Measurements from ENCODE around the gene CANT1. TPM values are rescaled to one million over a fixed set of nuclear protein-coding genes. Genes with fewer than 3 reads are reported as not detected.

The CANT1 gene
- total and polyA plus RNA-seq, 2 of the 13 experiments (the other 11 are each of a cell fraction or from before 2014, with no cell fraction given) = 34.1 to 42.1 TPM

DNA sequence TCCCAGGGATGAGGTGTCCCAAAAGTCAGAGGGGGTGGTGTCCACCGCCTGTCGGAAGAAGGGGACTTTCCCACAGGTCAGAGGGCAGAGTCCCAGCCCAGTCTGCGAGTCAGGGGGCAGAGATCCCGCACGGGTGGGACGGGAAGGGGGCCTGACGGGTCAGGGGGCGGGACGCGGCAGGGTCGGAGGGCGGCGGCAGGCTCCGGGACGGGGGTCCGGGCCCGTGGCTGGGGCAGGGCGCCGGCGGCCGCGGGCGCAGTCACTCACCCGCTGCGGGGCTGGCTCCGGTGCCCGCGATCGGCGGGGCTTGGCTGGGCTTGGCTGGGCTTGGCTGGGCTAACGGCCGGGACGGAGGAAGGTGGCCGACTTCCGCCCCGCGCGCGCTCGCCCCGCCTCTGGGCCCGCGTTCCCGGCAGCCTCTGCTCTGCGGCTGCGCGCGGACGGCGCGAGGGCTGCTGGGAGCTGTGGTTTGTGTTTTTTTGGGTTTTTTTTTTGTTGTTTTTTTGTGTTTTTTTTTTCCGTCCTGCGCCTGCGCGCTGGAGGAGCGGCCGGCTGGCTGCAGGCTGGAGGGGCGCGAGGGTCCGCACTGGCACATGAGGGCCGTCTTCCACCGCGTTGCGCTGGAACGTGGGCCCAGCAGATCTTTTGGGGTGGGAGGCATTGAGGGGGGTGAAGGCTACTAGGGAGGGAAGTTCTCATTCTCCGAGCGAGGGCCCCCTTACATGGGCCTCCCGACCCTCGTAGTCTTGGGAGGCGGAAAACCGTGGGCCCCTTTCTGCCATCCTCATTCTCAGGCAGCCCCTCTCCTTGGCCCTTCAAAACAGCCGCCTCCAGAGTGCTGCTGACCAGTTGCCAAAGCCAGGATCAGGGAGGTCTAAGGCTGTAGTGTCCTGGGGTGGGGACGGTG is at the start of gene CANT1 (continued):
- TF ChIP-seq, protein P1, sequence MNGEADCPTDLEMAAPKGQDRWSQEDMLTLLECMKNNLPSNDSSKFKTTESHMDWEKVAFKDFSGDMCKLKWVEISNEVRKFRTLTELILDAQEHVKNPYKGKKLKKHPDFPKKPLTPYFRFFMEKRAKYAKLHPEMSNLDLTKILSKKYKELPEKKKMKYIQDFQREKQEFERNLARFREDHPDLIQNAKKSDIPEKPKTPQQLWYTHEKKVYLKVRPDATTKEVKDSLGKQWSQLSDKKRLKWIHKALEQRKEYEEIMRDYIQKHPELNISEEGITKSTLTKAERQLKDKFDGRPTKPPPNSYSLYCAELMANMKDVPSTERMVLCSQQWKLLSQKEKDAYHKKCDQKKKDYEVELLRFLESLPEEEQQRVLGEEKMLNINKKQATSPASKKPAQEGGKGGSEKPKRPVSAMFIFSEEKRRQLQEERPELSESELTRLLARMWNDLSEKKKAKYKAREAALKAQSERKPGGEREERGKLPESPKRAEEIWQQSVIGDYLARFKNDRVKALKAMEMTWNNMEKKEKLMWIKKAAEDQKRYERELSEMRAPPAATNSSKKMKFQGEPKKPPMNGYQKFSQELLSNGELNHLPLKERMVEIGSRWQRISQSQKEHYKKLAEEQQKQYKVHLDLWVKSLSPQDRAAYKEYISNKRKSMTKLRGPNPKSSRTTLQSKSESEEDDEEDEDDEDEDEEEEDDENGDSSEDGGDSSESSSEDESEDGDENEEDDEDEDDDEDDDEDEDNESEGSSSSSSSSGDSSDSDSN (CRISPR knock-in tag; IDR thresholded peaks at IDR 0.05) = peak; percentile 34; the same call in 1 of the 2 replicates
- TF ChIP-seq ZNF552 (CRISPR knock-in tag; IDR thresholded peaks at IDR 0.05; ENCODE audit: borderline replicate concordance) = peak; percentile 70; the same call in 1 of the 2 replicates
- TF ChIP-seq, protein P2, sequence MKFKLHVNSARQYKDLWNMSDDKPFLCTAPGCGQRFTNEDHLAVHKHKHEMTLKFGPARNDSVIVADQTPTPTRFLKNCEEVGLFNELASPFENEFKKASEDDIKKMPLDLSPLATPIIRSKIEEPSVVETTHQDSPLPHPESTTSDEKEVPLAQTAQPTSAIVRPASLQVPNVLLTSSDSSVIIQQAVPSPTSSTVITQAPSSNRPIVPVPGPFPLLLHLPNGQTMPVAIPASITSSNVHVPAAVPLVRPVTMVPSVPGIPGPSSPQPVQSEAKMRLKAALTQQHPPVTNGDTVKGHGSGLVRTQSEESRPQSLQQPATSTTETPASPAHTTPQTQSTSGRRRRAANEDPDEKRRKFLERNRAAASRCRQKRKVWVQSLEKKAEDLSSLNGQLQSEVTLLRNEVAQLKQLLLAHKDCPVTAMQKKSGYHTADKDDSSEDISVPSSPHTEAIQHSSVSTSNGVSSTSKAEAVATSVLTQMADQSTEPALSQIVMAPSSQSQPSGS (CRISPR knock-in tag; IDR thresholded peaks at IDR 0.05) = peak; percentile 79
- TF ChIP-seq ZNF577 (CRISPR knock-in tag; IDR thresholded peaks at IDR 0.05; ENCODE audit: borderline replicate concordance, low read depth) = no peak
- no peak for TF ChIP-seq STAT5B (CRISPR knock-in tag; IDR thresholded peaks at IDR 0.05)
- no peak for TF ChIP-seq NR3C1 (CRISPR knock-in tag; IDR thresholded peaks at IDR 0.05)
- TF ChIP-seq ZNF12 (CRISPR knock-in tag; IDR thresholded peaks at IDR 0.05) = no peak
- TF ChIP-seq SSRP1 (CRISPR knock-in tag; IDR thresholded peaks at IDR 0.05) = no peak
- no peak for TF ChIP-seq JUN (CRISPR knock-in tag; IDR thresholded peaks at IDR 0.05)
- no peak for TF ChIP-seq RORA (CRISPR knock-in tag; IDR thresholded peaks at IDR 0.05)
- TF ChIP-seq HMGA1 (CRISPR knock-in tag; conservative IDR thresholded peaks at IDR 0.05) = no peak
- 0 out of 2 replicates have a peak, but pooled peaks have one; percentile 51 for TF ChIP-seq MAF1 (CRISPR knock-in tag; IDR thresholded peaks at IDR 0.05; ENCODE audit: borderline replicate concordance)
- TF ChIP-seq, protein P3, sequence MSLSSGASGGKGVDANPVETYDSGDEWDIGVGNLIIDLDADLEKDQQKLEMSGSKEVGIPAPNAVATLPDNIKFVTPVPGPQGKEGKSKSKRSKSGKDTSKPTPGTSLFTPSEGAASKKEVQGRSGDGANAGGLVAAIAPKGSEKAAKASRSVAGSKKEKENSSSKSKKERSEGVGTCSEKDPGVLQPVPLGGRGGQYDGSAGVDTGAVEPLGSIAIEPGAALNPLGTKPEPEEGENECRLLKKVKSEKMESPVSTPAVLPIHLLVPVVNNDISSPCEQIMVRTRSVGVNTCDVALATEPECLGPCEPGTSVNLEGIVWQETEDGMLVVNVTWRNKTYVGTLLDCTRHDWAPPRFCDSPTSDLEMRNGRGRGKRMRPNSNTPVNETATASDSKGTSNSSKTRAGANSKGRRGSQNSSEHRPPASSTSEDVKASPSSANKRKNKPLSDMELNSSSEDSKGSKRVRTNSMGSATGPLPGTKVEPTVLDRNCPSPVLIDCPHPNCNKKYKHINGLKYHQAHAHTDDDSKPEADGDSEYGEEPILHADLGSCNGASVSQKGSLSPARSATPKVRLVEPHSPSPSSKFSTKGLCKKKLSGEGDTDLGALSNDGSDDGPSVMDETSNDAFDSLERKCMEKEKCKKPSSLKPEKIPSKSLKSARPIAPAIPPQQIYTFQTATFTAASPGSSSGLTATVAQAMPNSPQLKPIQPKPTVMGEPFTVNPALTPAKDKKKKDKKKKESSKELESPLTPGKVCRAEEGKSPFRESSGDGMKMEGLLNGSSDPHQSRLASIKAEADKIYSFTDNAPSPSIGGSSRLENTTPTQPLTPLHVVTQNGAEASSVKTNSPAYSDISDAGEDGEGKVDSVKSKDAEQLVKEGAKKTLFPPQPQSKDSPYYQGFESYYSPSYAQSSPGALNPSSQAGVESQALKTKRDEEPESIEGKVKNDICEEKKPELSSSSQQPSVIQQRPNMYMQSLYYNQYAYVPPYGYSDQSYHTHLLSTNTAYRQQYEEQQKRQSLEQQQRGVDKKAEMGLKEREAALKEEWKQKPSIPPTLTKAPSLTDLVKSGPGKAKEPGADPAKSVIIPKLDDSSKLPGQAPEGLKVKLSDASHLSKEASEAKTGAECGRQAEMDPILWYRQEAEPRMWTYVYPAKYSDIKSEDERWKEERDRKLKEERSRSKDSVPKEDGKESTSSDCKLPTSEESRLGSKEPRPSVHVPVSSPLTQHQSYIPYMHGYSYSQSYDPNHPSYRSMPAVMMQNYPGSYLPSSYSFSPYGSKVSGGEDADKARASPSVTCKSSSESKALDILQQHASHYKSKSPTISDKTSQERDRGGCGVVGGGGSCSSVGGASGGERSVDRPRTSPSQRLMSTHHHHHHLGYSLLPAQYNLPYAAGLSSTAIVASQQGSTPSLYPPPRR (CRISPR knock-in tag; IDR thresholded peaks at IDR 0.05; ENCODE audit: borderline replicate concordance) = 0 out of 2 replicates have a peak, but pooled peaks have one; percentile 15
- no peak for TF ChIP-seq DNMT1 (CRISPR knock-in tag; IDR thresholded peaks at IDR 0.05)
- TF ChIP-seq, protein P4, sequence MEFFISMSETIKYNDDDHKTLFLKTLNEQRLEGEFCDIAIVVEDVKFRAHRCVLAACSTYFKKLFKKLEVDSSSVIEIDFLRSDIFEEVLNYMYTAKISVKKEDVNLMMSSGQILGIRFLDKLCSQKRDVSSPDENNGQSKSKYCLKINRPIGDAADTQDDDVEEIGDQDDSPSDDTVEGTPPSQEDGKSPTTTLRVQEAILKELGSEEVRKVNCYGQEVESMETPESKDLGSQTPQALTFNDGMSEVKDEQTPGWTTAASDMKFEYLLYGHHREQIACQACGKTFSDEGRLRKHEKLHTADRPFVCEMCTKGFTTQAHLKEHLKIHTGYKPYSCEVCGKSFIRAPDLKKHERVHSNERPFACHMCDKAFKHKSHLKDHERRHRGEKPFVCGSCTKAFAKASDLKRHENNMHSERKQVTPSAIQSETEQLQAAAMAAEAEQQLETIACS (CRISPR knock-in tag; IDR thresholded peaks at IDR 0.05) = peak; percentile 86
- peak; percentile 93 for TF ChIP-seq LCORL (IDR thresholded peaks at IDR 0.05)
- TF ChIP-seq LCORL (CRISPR knock-in tag; IDR thresholded peaks at IDR 0.05) = no peak
